Astrocyte (in vitro differentiated cells and primary cell): Measurements from ENCODE around the gene B4GALT5. TPM values are rescaled to one million over a fixed set of nuclear protein-coding genes. Genes with fewer than 3 reads are reported as not detected.
A peak's percentile ranks its signal among the peaks of the same experiment; 100 is the strongest.

ENCODE experiments used
- DNase-seq: peaks from one replicate; pipeline ENCODE4 v3.0.0-alpha.2; 2010; ENCODE audit warnings: low read depth
- FAIRE-seq: peaks from 2 replicates; lab custom pipeline; 2011; peaks lifted over from hg19 to GRCh38; lab: Jason Lieb, UNC
- H2AFZ ChIP-seq: 2 replicates; pipeline ENCODE4 v1.6.0; 2012; ENCODE audit warnings: low read depth, low read length, inconsistent platforms
- H3K27ac ChIP-seq: 2 replicates; pipeline ENCODE4 v1.5.1; 2011; ENCODE audit warnings: low read depth, low read length, inconsistent platforms
- H3K27me3 ChIP-seq: 2 replicates; pipeline ENCODE4 v1.6.0; 2011; ENCODE audit warnings: low read length, inconsistent platforms; ENCODE audit not compliant: insufficient read depth
- H3K36me3 ChIP-seq: 2 replicates; pipeline ENCODE4 v1.5.1; 2011; ENCODE audit warnings: low read length, inconsistent platforms; ENCODE audit not compliant: insufficient read depth
- H3K4me1 ChIP-seq: 2 replicates; pipeline ENCODE4 v1.5.1; 2011; ENCODE audit warnings: low read length, inconsistent platforms; ENCODE audit not compliant: insufficient read depth
- H3K4me2 ChIP-seq: 2 replicates; pipeline ENCODE4 v1.6.0; 2012; ENCODE audit warnings: low read length, inconsistent platforms
- H3K4me3 ChIP-seq: 2 replicates; pipeline ENCODE4 v1.5.1; 2011; ENCODE audit warnings: low read depth, mild to moderate bottlenecking, low read length, inconsistent platforms; ENCODE audit not compliant: insufficient read depth
- H3K79me2 ChIP-seq: 2 replicates; pipeline ENCODE4 v1.6.0; 2012; ENCODE audit warnings: mild to moderate bottlenecking, low read length, inconsistent platforms; ENCODE audit not compliant: insufficient read depth
- H3K9ac ChIP-seq: 2 replicates; pipeline ENCODE4 v1.6.0; 2012; ENCODE audit warnings: mild to moderate bottlenecking, low read length, inconsistent platforms
- H3K9me3 ChIP-seq: 2 replicates; pipeline ENCODE4 v1.5.1; 2012; ENCODE audit warnings: low read depth, mild to moderate bottlenecking, low read length, inconsistent platforms; ENCODE audit not compliant: insufficient read depth
- H4K20me1 ChIP-seq: 2 replicates; pipeline ENCODE4 v1.6.0; 2012; ENCODE audit warnings: low read length, inconsistent platforms; ENCODE audit not compliant: insufficient read depth
- H3K27ac Mint-ChIP-seq: one replicate; pipeline ENCODE4 v1.8.0; 2021; ENCODE audit warnings: mild to moderate bottlenecking, mixed read lengths; ENCODE audit not compliant: unreplicated experiment
- H3K27me3 Mint-ChIP-seq: one replicate; pipeline ENCODE4 v1.8.0; 2021; ENCODE audit warnings: low read depth, mixed read lengths; ENCODE audit not compliant: unreplicated experiment
- H3K36me3 Mint-ChIP-seq: one replicate; pipeline ENCODE4 v1.8.0; 2021; ENCODE audit warnings: low read depth, mixed read lengths; ENCODE audit not compliant: unreplicated experiment
- H3K4me1 Mint-ChIP-seq: one replicate; pipeline ENCODE4 v1.8.0; 2021; ENCODE audit warnings: low read depth, mixed read lengths; ENCODE audit not compliant: unreplicated experiment
- H3K4me3 Mint-ChIP-seq: one replicate; pipeline ENCODE4 v1.8.0; 2021; ENCODE audit warnings: mild to moderate bottlenecking, moderate library complexity, mixed read lengths; ENCODE audit not compliant: unreplicated experiment
- H3K9me3 Mint-ChIP-seq: one replicate; pipeline ENCODE4 v1.8.0; 2021; ENCODE audit warnings: mild to moderate bottlenecking, mixed read lengths; ENCODE audit not compliant: unreplicated experiment
- EZH2 ChIP-seq: IDR thresholded peaks from 2 replicates; pipeline ENCODE4 v1.6.1; 2012; ENCODE audit warnings: mild to moderate bottlenecking, low read length, inconsistent platforms; ENCODE audit not compliant: insufficient read depth
- total RNA-seq: library from RNA; stranded (reverse); gene quantifications from 2 replicates; pipeline ENCODE4 v1.2.1, GENCODE V29; 2021
- TF ChIP-seq, protein P1 (sequence below): IDR thresholded peaks from 2 replicates; pipeline ENCODE4 v1.5.1; 2011; ENCODE audit warnings: low read depth, mild to moderate bottlenecking, inconsistent platforms, low read length, moderate library complexity; ENCODE audit not compliant: insufficient read depth

The B4GALT5 gene
- total RNA-seq, 1 donor from 2014 or later, result 41.9 TPM

GRCh38 chr20:49739042-49739441 is 25.4 kb upstream of the B4GALT5 start:
- H3K9me3 Mint-ChIP-seq, result no peaks in the 10 kb centered on the region
- H3K4me1 Mint-ChIP-seq, result no peaks in the 10 kb centered on the region
- H3K27ac Mint-ChIP-seq, result no peak overlapping the region
- Histone ChIP-seq H3K4me2 (no peak overlapping the region), H3K9ac (no peak overlapping the region), H3K27me3 (peaks cover 2% of the 10 kb centered on the region), H3K27ac (no peak overlapping the region), H4K20me1 (no peaks in the 10 kb centered on the region), H3K36me3 (no peaks in the 10 kb centered on the region), H3K79me2 (no peaks in the 10 kb centered on the region), H3K4me1 (no peaks in the 10 kb centered on the region), H3K4me3 (no peak overlapping the region), H3K9me3 (no peaks in the 10 kb centered on the region), H2AFZ (no peak overlapping the region)
- DNase-seq (no peak), FAIRE-seq (no peak)
- no peak overlapping the region for H3K4me3 Mint-ChIP-seq
- peaks cover 18% of the 10 kb centered on the region for H3K27me3 Mint-ChIP-seq
- no peaks in the 10 kb centered on the region for H3K36me3 Mint-ChIP-seq
- TF ChIP-seq EZH2, result no peak
- TF ChIP-seq, protein P1, sequence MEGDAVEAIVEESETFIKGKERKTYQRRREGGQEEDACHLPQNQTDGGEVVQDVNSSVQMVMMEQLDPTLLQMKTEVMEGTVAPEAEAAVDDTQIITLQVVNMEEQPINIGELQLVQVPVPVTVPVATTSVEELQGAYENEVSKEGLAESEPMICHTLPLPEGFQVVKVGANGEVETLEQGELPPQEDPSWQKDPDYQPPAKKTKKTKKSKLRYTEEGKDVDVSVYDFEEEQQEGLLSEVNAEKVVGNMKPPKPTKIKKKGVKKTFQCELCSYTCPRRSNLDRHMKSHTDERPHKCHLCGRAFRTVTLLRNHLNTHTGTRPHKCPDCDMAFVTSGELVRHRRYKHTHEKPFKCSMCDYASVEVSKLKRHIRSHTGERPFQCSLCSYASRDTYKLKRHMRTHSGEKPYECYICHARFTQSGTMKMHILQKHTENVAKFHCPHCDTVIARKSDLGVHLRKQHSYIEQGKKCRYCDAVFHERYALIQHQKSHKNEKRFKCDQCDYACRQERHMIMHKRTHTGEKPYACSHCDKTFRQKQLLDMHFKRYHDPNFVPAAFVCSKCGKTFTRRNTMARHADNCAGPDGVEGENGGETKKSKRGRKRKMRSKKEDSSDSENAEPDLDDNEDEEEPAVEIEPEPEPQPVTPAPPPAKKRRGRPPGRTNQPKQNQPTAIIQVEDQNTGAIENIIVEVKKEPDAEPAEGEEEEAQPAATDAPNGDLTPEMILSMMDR, result no peak

GRCh38 chr20:49737260-49737659 is 23.6 kb upstream of the B4GALT5 start:
- DNase-seq (no peak), FAIRE-seq (no peak)
- Mint-ChIP-seq H3K9me3 (no peaks in the 10 kb centered on the region), H3K4me1 (no peaks in the 10 kb centered on the region), H3K27ac (no peak overlapping the region), H3K36me3 (no peaks in the 10 kb centered on the region), H3K27me3 (peaks cover 16% of the 10 kb centered on the region), H3K4me3 (no peak overlapping the region)
- H3K9ac ChIP-seq, result no peak overlapping the region
- H3K36me3 ChIP-seq, result no peaks in the 10 kb centered on the region
- no peak overlapping the region for H3K4me2 ChIP-seq
- TF ChIP-seq EZH2, result no peak
- TF ChIP-seq, protein P1, result no peak
- H4K20me1 ChIP-seq, result no peaks in the 10 kb centered on the region
- no peaks in the 10 kb centered on the region for H3K79me2 ChIP-seq
- H3K4me3 ChIP-seq, result no peak overlapping the region
- no peaks in the 10 kb centered on the region for H3K4me1 ChIP-seq
- no peaks in the 10 kb centered on the region for H3K9me3 ChIP-seq
- H3K27ac ChIP-seq, result no peak overlapping the region
- H2AFZ ChIP-seq, result no peak overlapping the region
- H3K27me3 ChIP-seq, result no peaks in the 10 kb centered on the region

DNA sequence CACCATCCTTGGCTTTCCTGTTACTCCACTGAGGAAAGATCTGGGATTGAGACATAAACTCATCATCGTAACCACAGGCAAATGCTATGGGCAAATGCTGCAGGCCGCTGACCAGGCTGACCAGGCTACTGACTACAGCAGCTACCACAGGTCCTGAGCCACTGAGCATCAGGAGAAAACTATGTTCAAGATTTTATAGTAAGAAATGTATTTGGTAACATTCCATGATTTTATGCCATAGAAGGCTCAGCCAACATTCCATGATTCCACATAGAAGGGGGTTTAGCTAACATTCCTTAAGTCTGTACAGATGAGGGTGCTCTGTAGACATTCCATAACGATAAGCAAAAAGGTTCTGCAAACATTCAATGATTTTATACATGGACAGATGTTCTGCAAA is 16.1 kb upstream of the B4GALT5 start:
- Histone ChIP-seq H3K4me3 (no peak overlapping the region), H3K9ac (no peak overlapping the region), H3K79me2 (no peaks in the 10 kb centered on the region), H2AFZ (no peak overlapping the region), H3K9me3 (peaks cover 5% of the 10 kb centered on the region), H3K27me3 (no peaks in the 10 kb centered on the region), H3K27ac (no peak overlapping the region), H3K36me3 (no peaks in the 10 kb centered on the region), H4K20me1 (no peaks in the 10 kb centered on the region), H3K4me1 (no peaks in the 10 kb centered on the region), H3K4me2 (no peak overlapping the region)
- FAIRE-seq (no peak), DNase-seq (peak; percentile 79)
- Mint-ChIP-seq H3K9me3 (no peaks in the 10 kb centered on the region), H3K36me3 (no peaks in the 10 kb centered on the region), H3K27ac (peak overlapping the region; percentile 16), H3K4me1 (no peaks in the 10 kb centered on the region), H3K27me3 (no peaks in the 10 kb centered on the region), H3K4me3 (no peak overlapping the region)
- TF ChIP-seq, protein P1, result no peak
- TF ChIP-seq EZH2, result no peak
